LNCaP clone FGC (cell line): ENCODE measurements around the gene CLSTN2.
A peak's percentile ranks its signal among the peaks of the same experiment; 100 is the strongest.

Experiments used
- DNase-seq: peaks from one replicate; pipeline ENCODE4 v3.0.0-alpha.2; 2011; ENCODE audit warnings: low read depth
- H3K4me3 ChIP-seq: 2 replicates; pipeline ENCODE4 v1.5.1; 2011; ENCODE audit warnings: mild to moderate bottlenecking, low read depth, low read length, control low read depth
- TF ChIP-seq, protein P1 (sequence below): IDR thresholded peaks from 2 replicates; pipeline ENCODE4 v1.5.1; 2012; ENCODE audit warnings: mild to moderate bottlenecking; ENCODE audit not compliant: control insufficient read depth, insufficient read depth; ENCODE audit errors: extremely low read depth

The CLSTN2 gene

DNA sequence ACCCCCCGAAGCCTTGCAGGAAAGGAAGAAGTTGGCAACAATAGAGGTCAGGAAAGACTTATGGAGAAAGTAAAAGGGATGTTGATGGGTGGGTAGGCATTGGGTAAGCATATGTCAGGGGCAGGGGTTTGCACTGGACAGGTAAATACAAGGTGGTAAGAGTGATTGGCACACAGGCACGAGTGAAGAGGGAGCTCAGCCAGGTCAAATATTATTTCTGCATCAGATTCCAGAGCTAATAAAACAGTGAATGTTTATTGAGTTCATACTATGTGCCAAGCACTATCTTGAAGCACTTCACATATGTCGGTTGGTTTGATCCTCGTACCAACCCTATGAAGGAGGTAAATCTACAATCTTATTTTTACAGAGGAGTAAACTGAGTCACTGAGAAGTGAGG is 6.6 kb downstream of the CLSTN2 start:
- TF ChIP-seq, protein P1, sequence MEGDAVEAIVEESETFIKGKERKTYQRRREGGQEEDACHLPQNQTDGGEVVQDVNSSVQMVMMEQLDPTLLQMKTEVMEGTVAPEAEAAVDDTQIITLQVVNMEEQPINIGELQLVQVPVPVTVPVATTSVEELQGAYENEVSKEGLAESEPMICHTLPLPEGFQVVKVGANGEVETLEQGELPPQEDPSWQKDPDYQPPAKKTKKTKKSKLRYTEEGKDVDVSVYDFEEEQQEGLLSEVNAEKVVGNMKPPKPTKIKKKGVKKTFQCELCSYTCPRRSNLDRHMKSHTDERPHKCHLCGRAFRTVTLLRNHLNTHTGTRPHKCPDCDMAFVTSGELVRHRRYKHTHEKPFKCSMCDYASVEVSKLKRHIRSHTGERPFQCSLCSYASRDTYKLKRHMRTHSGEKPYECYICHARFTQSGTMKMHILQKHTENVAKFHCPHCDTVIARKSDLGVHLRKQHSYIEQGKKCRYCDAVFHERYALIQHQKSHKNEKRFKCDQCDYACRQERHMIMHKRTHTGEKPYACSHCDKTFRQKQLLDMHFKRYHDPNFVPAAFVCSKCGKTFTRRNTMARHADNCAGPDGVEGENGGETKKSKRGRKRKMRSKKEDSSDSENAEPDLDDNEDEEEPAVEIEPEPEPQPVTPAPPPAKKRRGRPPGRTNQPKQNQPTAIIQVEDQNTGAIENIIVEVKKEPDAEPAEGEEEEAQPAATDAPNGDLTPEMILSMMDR = no peak
- peak; percentile 76 for DNase-seq

GRCh38 chr3:139944256-139944910 is 9.4 kb downstream of the CLSTN2 start:
- DNase-seq = no peak
- TF ChIP-seq, protein P1 = no peak
- no peak overlapping the region for H3K4me3 ChIP-seq

More for the DNA sequence above, 6.6 kb downstream of the CLSTN2 start:
- no peak overlapping the region for H3K4me3 ChIP-seq

GRCh38 chr3:139945386-139945785 is 10.4 kb downstream of the CLSTN2 start:
- TF ChIP-seq, protein P1 = no peak
- no peak overlapping the region for H3K4me3 ChIP-seq
- DNase-seq = no peak

GRCh38 chr3:139945942-139946341 is 11.0 kb downstream of the CLSTN2 start:
- DNase-seq = no peak
- TF ChIP-seq, protein P1 = no peak
- H3K4me3 ChIP-seq = no peak overlapping the region

DNA sequence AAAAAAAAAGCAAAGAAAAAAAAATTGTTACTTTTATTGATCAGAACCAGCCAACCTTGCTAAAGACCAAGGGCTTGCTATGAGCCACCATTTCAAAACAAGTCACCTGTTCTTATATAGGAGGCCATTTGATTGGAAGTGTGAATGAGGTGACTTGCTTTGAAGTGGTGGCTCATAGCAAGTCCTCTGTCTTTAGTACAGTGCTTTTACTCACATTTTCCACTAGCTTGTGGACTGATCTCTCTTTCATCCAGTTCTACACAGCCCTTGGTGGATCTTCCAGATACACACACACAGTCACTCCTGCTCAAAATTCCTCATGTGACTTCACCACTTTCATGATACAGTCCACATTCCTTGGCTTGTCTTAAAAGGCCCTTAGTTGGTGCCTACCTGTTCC is 13.5 kb downstream of the CLSTN2 start:
- H3K4me3 ChIP-seq = no peak overlapping the region
- TF ChIP-seq, protein P1 = no peak
- no peak for DNase-seq

DNA sequence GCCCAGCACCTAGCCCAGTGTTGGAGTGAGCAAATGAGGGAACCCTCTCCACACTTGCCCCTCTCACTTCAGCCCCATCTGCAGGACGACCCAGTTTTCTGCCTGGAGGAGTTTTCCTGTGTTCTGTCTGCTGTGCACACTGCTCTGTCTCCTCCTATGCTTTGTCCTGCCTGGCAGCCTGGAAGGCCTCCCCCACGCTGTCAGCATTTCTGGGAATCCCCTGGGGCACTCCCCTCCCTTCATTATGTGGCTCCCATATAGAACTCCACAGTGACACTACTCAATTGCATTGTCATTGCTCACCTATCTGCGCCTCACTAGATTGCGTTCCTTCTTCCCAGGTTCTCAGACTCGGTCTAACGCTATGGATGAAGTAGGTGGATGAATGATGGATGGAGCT is 13.9 kb downstream of the CLSTN2 start:
- no peak for DNase-seq
- TF ChIP-seq, protein P1 = no peak
- H3K4me3 ChIP-seq = no peak overlapping the region
